Measurements from ENCODE around the gene COQ8A. TPM values are rescaled to one million over a fixed set of nuclear protein-coding genes. Genes with fewer than 3 reads are reported as not detected.

The COQ8A gene
- total and polyA plus RNA-seq, 8 donors = 26.4 to 384 (median 65.2) TPM

- intact Hi-C loops (cut with DNase I; ENCODE audit: low total_unique reads) = no loop called here
- DNase-seq = peak in 1 of 2 donors; percentile 71
- Histone ChIP-seq H3K27me3 (no peaks in the 10 kb centered on the region), H3K4me3 (no peak overlapping the region), H3K27ac (peak overlapping the region in 4 of 5 donors; percentile 3 to 31 (median 8)), H3K9me3 (no peaks in the 10 kb centered on the region), H3K36me3 (peaks cover 40 to 93% (median 87%) of the 10 kb centered on the region in 4 donors), H3K4me1 (peaks cover 14 to 34% (median 29%) of the 10 kb centered on the region in 4 donors)
- 35 to 81% (median 51%) methylated on average over 2 to 26 of the region's 26 CpGs for WGBS, 5 donors
- TF ChIP-seq POLR2A (IDR thresholded peaks at IDR 0.05) (no peak), EP300 (IDR thresholded peaks at IDR 0.05) (no peak), POLR2AphosphoS5 (IDR thresholded peaks at IDR 0.05) (no peak), CTCF (IDR thresholded peaks at IDR 0.05) (no peak)
These were observed 40.7 kb downstream of the COQ8A start for GRCh38 chr1:226980565-226981385.

DNA sequence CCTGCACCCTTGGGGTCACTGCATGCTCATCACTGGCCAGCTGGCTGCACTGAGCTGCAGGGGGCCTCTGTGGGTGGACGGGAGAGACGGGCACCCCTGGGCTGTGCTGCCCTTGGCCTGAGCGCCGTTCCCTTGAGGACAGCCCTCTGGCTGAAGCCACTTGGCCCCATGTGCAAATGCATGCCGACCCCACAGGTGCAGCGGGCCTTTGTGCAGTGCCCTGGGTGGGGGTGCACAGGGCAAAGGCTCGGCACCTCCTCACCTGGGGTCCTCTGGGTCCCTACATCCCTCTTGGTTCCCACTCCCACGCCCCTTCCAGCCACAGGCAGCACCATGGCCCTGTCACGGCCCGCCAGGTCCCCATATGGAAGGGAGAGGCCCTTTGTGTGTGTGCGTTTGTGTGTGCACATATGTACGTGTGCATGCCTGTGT lies 41.3 kb downstream of the COQ8A start:
- Histone ChIP-seq H3K4me3 (no peak overlapping the region), H3K9me3 (no peaks in the 10 kb centered on the region), H3K36me3 (peaks cover 47 to 99% (median 92%) of the 10 kb centered on the region in 4 donors), H3K27me3 (no peaks in the 10 kb centered on the region), H3K4me1 (peaks cover 15 to 34% (median 30%) of the 10 kb centered on the region in 4 donors), H3K27ac (peak overlapping the region in 2 of 5 donors; percentile 13 to 31)
- WGBS, 5 donors = 83 to 88% (median 87%) methylated on average over 10 to 12 of the region's 12 CpGs
- TF ChIP-seq POLR2A (IDR thresholded peaks at IDR 0.05) (no peak), EP300 (IDR thresholded peaks at IDR 0.05) (no peak), POLR2AphosphoS5 (IDR thresholded peaks at IDR 0.05) (no peak), CTCF (IDR thresholded peaks at IDR 0.05) (no peak)
- intact Hi-C loops (cut with DNase I; ENCODE audit: low total_unique reads) = no loop called here
- no peak for DNase-seq

- TF ChIP-seq EP300 (IDR thresholded peaks at IDR 0.05) (no peak), CTCF (IDR thresholded peaks at IDR 0.05) (no peak), POLR2AphosphoS5 (IDR thresholded peaks at IDR 0.05) (no peak), POLR2A (IDR thresholded peaks at IDR 0.05) (no peak)
- peaks cover 51 to 99% (median 92%) of the 10 kb centered on the region in 4 donors for H3K36me3 ChIP-seq
- no peak for DNase-seq
- H3K9me3 ChIP-seq = no peaks in the 10 kb centered on the region
- peaks cover 19 to 38% (median 30%) of the 10 kb centered on the region in 4 donors for H3K4me1 ChIP-seq
- 90 to 97% (median 93%) methylated on average over 5 to 18 of the region's 18 CpGs for WGBS, 5 donors
- intact Hi-C loops (cut with DNase I; ENCODE audit: low total_unique reads) = no loop called here
- H3K4me3 ChIP-seq = no peak overlapping the region
- no peaks in the 10 kb centered on the region for H3K27me3 ChIP-seq
- H3K27ac ChIP-seq = no peak overlapping the region
These were observed 41.7 kb downstream of the COQ8A start for GRCh38 chr1:226981838-226982237.

- H3K36me3 ChIP-seq = peaks cover 52 to 99% (median 93%) of the 10 kb centered on the region in 4 donors
- intact Hi-C loops (cut with DNase I; ENCODE audit: low total_unique reads) = no loop called here
- peaks cover 23 to 46% (median 35%) of the 10 kb centered on the region in 4 donors for H3K4me1 ChIP-seq
- TF ChIP-seq EP300 (IDR thresholded peaks at IDR 0.05) (no peak), POLR2A (IDR thresholded peaks at IDR 0.05) (no peak), POLR2AphosphoS5 (IDR thresholded peaks at IDR 0.05) (no peak), CTCF (IDR thresholded peaks at IDR 0.05) (no peak)
- H3K27me3 ChIP-seq = no peaks in the 10 kb centered on the region
- H3K4me3 ChIP-seq = no peak overlapping the region
- WGBS, 5 donors = 83 to 95% (median 89%) methylated on average over 29 to 31 of the region's 31 CpGs
- H3K27ac ChIP-seq = peak overlapping the region in 2 of 5 donors; percentile 20 to 38
- no peak for DNase-seq
- no peaks in the 10 kb centered on the region for H3K9me3 ChIP-seq
These were observed 42.5 kb downstream of the COQ8A start for GRCh38 chr1:226982451-226983177.

All from stomach (tissue), 9 donors.